GM19099 (cell line): ENCODE results near the gene RET.

Experiments used
- POLR2A ChIP-seq: IDR thresholded peaks from 3 replicates; pipeline ENCODE4 v1.6.1; 2011; ENCODE audit warnings: low read depth; ENCODE audit not compliant: insufficient read length; ENCODE audit errors: extremely low read depth

RET gene

GRCh38 chr10:43053825-43054224 lies 23.0 kb upstream of the RET start:
- TF ChIP-seq POLR2A: no peak

DNA sequence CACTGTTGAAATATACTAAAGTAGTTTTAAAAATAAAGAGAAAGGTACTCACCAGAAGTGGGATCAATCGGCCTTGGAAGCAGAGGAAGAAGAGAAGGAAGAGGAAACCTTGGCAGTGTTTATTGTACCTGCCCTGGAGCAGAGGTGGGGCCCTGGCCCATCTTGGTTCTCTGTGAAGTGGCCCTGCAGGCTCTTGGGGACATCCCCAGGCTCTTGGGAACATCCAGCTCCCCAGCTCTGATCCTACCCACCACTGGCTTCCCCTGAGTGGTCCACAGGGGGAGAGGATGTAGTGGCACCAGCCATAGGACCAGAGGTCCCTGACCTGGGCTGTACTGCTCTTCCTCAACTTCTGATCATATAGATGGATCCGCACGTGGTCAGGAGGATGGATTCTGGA lies 22.3 kb upstream of the RET start:
- no peak for TF ChIP-seq POLR2A

- TF ChIP-seq POLR2A: no peak
These were observed 21.7 kb upstream of the RET start for GRCh38 chr10:43055217-43055616.

- TF ChIP-seq POLR2A: no peak
These were observed 20.8 kb upstream of the RET start for GRCh38 chr10:43055991-43056567.

- no peak for TF ChIP-seq POLR2A
These were observed 20.3 kb upstream of the RET start for GRCh38 chr10:43056568-43057011.

- no peak for TF ChIP-seq POLR2A
These were observed 19.6 kb upstream of the RET start for GRCh38 chr10:43057231-43057711.

- TF ChIP-seq POLR2A: no peak
These were observed 19.0 kb upstream of the RET start for GRCh38 chr10:43057831-43058340.

- no peak for TF ChIP-seq POLR2A
These were observed 18.0 kb upstream of the RET start for GRCh38 chr10:43058716-43059335.

GRCh38 chr10:43059336-43059720 lies 17.5 kb upstream of the RET start:
- no peak for TF ChIP-seq POLR2A

GRCh38 chr10:43059828-43060227 lies 17.0 kb upstream of the RET start:
- TF ChIP-seq POLR2A: no peak

GRCh38 chr10:43060291-43060690 lies 16.6 kb upstream of the RET start:
- TF ChIP-seq POLR2A: no peak

DNA sequence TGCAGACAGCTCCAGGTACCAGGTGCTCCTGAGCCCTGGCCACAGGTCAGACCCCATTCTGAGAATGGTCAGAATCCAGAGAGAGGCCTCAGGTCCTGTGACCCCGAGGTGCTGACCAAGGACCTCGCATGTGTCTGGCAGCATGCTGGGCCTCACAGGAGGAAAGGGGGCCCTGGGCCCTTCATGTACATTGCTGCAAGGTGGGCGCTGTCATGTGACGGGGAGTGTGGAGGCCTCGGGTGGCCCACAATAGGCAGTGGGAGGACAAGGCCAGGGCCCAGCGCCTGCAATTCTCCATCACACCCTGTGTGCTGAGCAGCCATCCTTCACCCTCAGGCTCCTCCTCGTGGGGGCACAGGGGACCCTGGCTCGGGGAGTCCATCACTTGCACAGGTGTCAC lies 15.5 kb upstream of the RET start:
- no peak for TF ChIP-seq POLR2A

- TF ChIP-seq POLR2A: no peak
These were observed 15.1 kb upstream of the RET start for GRCh38 chr10:43061760-43062159.

DNA sequence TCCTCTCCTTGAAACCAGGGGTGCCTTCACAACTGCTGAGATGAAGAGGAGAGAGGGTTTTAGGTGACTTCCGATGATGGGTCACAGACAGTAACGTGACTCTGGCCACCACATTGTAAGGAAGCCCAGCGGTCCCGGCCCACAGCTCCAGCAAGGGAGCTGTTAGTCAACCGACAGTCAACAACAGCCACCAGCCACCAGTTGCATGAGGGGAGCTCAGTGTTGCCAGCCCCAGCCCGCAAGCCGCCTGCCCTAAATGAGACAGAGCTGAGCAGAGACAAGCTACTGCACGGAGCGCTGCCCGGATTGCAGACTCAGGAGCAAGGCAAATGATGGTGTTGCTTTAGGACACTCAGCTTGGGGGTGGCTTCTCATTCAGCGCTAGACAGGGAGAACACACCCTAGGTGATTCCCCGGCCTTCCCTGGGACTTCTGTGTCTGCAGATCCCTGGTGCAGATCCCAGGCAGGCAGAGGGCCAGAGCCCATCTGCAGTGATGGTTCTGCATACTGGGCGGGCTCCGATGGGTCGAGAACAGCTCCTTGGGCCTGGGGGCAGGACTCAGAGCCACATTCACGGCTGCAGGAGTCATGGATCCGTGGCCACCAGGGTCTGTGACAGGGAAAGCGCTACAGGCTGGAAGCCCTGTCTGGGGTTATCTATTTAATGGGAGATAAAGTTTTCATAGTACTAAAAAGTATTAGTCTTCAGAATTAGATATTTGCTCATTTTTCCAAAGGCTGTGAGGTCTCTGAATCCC lies 14.3 kb upstream of the RET start:
- no peak for TF ChIP-seq POLR2A

GRCh38 chr10:43064331-43065075 lies 12.4 kb upstream of the RET start:
- no peak for TF ChIP-seq POLR2A
